Prostate gland (tissue), 2 donors: ENCODE results near the gene KCNN3. TPM values are rescaled to one million over a fixed set of nuclear protein-coding genes. Genes with fewer than 3 reads are reported as not detected.

Experiments used
- DNase-seq: peaks from one replicate; pipeline ENCODE4 v3.0.0-alpha.2; 2019; ENCODE audit warnings: low spot score
- H3K27ac ChIP-seq, 2 donors: fragments of 200-600 bp; sonication (generic); 2 replicates each; pipeline ENCODE4 v1.5.1; 2017 to 2019
- H3K27me3 ChIP-seq: fragments of 200-600 bp; sonication (generic); replicated peaks from 2 replicates; pipeline ENCODE4 v1.5.1; 2019; ENCODE audit not compliant: insufficient read depth
- H3K36me3 ChIP-seq, 2 donors: fragments of 200-600 bp; sonication (generic); 1 replicate in 1 of 2; 2 replicates in 1 of 2; pipeline versions ENCODE4 v1.5.1 to v1.8.1; 2017 to 2019
- H3K4me1 ChIP-seq: fragments of 200-600 bp; sonication (generic); replicated peaks from 2 replicates; pipeline ENCODE4 v1.5.1; 2019
- H3K4me3 ChIP-seq, 2 donors: fragments of 200-600 bp; sonication (generic); 2 replicates each; pipeline ENCODE4 v1.5.1; 2017 to 2019
- H3K9me3 ChIP-seq: fragments of 200-600 bp; sonication (generic); 2 replicates; pipeline ENCODE4 v1.5.1; 2017
- CTCF ChIP-seq, 4 experiments: fragments of 200-600 bp in 2 of 4; fragments of 450-650 bp in 2 of 4; sonication (generic) in 2 of 4; IDR thresholded peaks; 1 replicate in 3 of 4; 2 replicates in 1 of 4; pipeline ENCODE4 v1.5.1; 2016 to 2019; ENCODE audit warnings: antibody characterized with exemption in 4 of 4, mild to moderate bottlenecking in 2 of 4, moderate library complexity in 2 of 4
- POLR2A ChIP-seq: fragments of 450-650 bp; IDR thresholded peaks from one replicate; pipeline ENCODE4 v1.6.1; 2016; ENCODE audit warnings: antibody characterized with exemption, mild to moderate bottlenecking
- POLR2AphosphoS5 ChIP-seq: sonication (generic); formaldehyde crosslinking; IDR thresholded peaks from one replicate; pipeline ENCODE4 v1.6.1; 2017; ENCODE audit warnings: antibody characterized with exemption
- WGBS: methylation state at CpG from one replicate; pipeline ENCODE4 v1.1.5; 2018; 5-methylcytosine and 5-hydroxymethylcytosine counted together
- intact Hi-C: fragments of 100-400 bp; cut with DNase I; formaldehyde crosslinking; loops from one replicate; pipeline ENCODE4 v1.14.2; 2022
- total RNA-seq, 2 donors: library from RNA; depleted of rRNA; stranded (reverse); fragments of >200 nt; gene quantifications; one replicate each; pipeline ENCODE4 v1.1.0, GENCODE V29; 2016

KCNN3 gene
- total RNA-seq, 2 donors from 2014 or later, result 1.2 to 3.0 TPM

GRCh38 chr1:154716614-154717527, 153.2 kb downstream of the KCNN3 start:
- DNase-seq, result no peak
- no peak overlapping the region for H3K4me3 ChIP-seq
- intact Hi-C loops, result no loop called here
- WGBS, result 44% methylated on average over 6 of the region's 6 CpGs
- no peaks in the 10 kb centered on the region for H3K4me1 ChIP-seq
- no peak overlapping the region for H3K27ac ChIP-seq
- no peaks in the 10 kb centered on the region for H3K27me3 ChIP-seq
- no peak for TF ChIP-seq CTCF (IDR thresholded peaks at IDR 0.05)
- TF ChIP-seq POLR2A, result no peak
- no peak for TF ChIP-seq POLR2AphosphoS5
- H3K9me3 ChIP-seq, result no peaks in the 10 kb centered on the region
- no peaks in the 10 kb centered on the region for H3K36me3 ChIP-seq

DNA sequence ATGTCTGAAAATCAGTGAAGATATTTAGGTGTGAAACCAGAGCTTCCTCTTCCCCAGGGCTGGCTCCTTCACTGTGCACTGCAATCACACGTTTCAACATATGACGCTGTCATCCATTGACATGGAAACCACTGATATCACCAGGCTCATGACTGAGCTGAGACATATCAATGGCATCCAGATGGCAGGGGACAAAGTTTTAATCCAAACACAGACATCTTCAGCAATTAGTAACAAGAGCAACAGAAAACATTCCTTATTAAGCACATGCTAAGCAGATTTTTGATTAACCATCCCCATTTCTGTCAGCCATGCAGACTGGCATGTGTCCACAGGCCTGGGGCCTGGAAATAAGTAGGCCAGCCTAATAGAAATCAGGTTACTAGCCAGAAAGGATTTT, 154.1 kb downstream of the KCNN3 start:
- H3K27ac ChIP-seq, result no peak overlapping the region
- TF ChIP-seq POLR2AphosphoS5, result no peak
- TF ChIP-seq POLR2A, result no peak
- no peak for TF ChIP-seq CTCF (IDR thresholded peaks at IDR 0.05)
- intact Hi-C loops, result no loop called here
- 60% methylated on average over 2 of the region's 2 CpGs for WGBS
- H3K36me3 ChIP-seq, result no peaks in the 10 kb centered on the region
- no peaks in the 10 kb centered on the region for H3K27me3 ChIP-seq
- H3K4me1 ChIP-seq, result no peaks in the 10 kb centered on the region
- DNase-seq, result no peak
- no peaks in the 10 kb centered on the region for H3K9me3 ChIP-seq
- no peak overlapping the region for H3K4me3 ChIP-seq

- TF ChIP-seq POLR2AphosphoS5 (no peak), POLR2A (no peak)
- DNase-seq, result no peak
- Histone ChIP-seq H3K27ac (no peak overlapping the region), H3K27me3 (no peaks in the 10 kb centered on the region), H3K4me1 (no peaks in the 10 kb centered on the region), H3K9me3 (no peaks in the 10 kb centered on the region), H3K36me3 (no peaks in the 10 kb centered on the region), H3K4me3 (no peak overlapping the region)
- WGBS, result 89% methylated on average over 5 of the region's 5 CpGs
- intact Hi-C loops, result no loop called here
These were observed 154.7 kb downstream of the KCNN3 start for GRCh38 chr1:154715385-154715784.

DNA sequence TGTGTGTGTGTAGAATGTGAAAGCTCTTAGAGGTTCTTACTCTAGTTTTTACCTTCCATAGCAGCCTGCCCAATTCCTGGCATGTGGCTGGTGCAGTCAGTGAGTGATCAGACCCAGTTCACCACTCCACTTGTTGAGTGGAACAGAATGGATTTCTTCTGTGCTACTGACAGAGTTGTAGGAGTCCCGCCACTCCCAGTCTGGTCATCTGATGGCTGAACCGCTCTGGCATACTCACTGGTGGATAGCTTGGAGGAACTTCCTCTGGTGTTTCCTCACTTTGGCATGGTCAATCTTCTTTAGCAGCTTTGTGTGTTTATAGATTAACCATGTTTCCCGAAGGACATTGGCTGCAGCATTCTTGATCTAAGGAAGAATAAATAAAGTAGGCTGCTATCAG, 155.4 kb downstream of the KCNN3 start:
- intact Hi-C loops, result no loop called here
- 65% methylated on average over 3 of the region's 3 CpGs for WGBS
- Histone ChIP-seq H3K9me3 (no peaks in the 10 kb centered on the region), H3K4me1 (no peaks in the 10 kb centered on the region), H3K4me3 (no peak overlapping the region), H3K27ac (no peak overlapping the region), H3K36me3 (no peaks in the 10 kb centered on the region), H3K27me3 (no peaks in the 10 kb centered on the region)
- TF ChIP-seq CTCF (IDR thresholded peaks at IDR 0.05) (no peak), POLR2AphosphoS5 (no peak), POLR2A (no peak)
- no peak for DNase-seq

GRCh38 chr1:154714052-154714623, 155.9 kb downstream of the KCNN3 start:
- Histone ChIP-seq H3K4me3 (no peak overlapping the region), H3K9me3 (no peaks in the 10 kb centered on the region), H3K4me1 (no peaks in the 10 kb centered on the region), H3K27ac (no peak overlapping the region), H3K36me3 (no peaks in the 10 kb centered on the region), H3K27me3 (no peaks in the 10 kb centered on the region)
- intact Hi-C loops, result no loop called here
- TF ChIP-seq POLR2A (no peak), CTCF (IDR thresholded peaks at IDR 0.05) (no peak), POLR2AphosphoS5 (no peak)
- 68% methylated on average over 2 of the region's 2 CpGs for WGBS
- no peak for DNase-seq
